GM21576 (cell line): ENCODE results near the gene CNDP2.
"Not testable (repeated sequence)": the region's sequence is repeated elsewhere in the genome, so short reads cannot be mapped to it uniquely, and the experiment has no call there.

Experiments
- ATAC-seq: cut with Tn5 transposase; IDR thresholded peaks from one replicate; pipeline ENCODE4 v1.9.1; 2021; ENCODE audit warnings: mild to moderate bottlenecking, moderate library complexity; ENCODE audit not compliant: unreplicated experiment

CNDP2 gene

DNA sequence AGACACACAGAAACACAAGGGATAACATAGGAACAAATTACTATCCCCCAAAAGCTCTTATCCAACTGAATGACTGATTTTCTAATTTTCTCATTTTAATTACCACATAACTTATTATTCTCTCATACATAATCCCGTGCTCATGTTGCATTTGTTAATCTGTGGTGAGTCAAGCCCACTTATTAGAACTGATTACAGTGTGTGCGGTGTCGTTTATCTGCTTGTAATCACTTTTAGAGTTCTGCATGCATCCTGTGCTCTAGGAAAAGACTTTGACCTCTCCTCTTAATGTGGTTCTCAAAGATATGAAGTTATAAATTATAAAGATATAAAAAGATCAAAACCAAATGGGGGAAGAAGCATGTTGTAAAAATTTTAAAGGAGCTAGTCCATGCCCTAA lies 67.8 kb downstream of the CNDP2 start:
- ATAC-seq, result no peak

DNA sequence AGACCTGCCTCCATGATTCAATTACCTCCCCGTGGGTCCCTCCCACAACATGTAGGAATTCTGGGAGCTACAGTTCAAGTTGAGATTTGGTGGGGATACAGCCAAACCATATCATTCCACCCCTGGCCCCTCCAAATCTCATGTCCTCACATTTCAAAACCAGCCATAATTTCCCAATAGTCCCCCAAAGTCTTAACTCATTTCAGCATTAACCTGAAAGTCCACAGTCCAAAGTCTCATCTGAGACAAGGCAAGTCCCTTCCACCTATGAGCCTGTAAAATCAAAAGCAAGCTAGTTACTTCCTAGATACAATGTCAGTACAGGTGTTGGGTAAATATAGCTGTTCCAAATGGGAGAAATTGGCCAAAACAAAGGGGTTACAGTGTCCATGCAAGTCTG lies 69.0 kb downstream of the CNDP2 start:
- not testable (repeated sequence) for ATAC-seq

DNA sequence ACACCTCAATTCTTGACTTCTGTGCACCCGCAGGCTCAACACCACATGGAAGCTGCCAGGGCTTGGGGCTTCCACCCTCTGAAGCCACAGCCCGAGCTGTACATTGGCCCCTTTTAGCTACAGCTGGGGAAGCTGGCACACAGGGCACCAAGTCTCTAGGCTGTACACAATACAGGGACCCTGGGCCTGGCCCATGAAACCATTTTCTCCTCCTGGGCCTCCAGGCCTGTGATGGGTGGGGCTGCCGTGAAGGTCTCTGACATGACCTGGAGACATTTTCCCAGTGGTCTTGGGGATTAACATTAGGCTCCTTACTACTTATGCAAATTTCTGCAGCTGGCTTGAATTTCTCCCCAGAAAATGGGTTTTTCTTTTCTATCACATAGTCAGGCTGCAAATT lies 69.8 kb downstream of the CNDP2 start:
- not testable (repeated sequence) for ATAC-seq

DNA sequence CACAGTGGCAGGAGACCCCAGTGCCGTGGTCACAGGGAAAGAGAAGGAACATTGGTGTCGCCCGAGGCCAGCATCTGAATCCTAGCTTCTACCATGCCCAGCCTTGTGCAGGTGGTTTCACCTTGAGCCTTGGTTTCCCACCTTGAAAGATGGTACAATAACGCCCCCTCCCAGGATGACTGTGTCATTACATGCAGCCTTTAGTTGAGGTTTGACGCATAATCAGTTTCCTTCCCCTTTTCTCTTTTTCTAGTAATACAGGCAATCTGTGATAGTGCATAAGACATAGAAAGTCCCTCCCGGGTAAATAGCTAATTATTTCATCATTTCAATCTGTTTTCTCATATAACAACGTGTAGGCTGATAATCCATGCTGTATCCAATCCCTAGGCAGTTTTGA lies 71.7 kb downstream of the CNDP2 start:
- ATAC-seq, result no peak

DNA sequence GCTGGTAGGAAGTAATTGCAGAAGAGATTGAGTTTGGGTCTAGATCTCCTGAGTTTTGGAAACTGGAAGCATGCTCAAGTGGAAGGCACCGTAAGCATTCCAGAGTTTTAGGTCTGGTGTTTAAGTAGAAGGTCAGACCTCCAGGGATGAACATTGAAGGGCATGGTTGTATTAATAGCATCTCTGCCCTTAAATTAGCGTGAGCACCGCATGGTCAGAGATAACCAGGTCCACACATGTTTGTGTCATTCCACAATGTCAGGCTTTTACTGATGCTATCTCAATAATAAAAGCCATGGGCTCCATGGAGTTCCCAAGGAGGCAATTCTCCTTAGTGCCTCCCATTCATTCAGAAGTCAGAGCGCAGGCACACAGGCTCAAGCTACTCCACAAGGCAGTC lies 73.2 kb downstream of the CNDP2 start:
- ATAC-seq, result no peak

DNA sequence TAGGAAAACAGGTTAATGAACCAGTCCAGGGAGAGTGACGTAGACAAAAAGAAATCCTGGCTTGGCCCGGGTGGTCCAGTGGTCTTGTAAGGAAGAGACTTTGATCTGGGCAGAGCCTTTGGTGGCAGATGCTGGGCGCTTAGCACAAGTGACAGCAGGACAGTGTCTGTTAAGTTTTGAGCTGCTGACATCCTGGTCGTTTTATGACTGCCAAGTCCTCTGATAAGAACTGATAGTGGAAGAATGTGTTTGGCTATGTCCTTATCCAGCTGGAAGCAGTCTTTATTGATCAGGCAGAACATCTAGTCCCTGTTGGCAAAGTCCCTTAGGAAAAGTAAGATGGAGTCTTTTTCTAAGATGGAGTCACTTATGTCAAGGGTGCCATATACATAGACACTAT lies 74.1 kb downstream of the CNDP2 start:
- no peak for ATAC-seq

DNA sequence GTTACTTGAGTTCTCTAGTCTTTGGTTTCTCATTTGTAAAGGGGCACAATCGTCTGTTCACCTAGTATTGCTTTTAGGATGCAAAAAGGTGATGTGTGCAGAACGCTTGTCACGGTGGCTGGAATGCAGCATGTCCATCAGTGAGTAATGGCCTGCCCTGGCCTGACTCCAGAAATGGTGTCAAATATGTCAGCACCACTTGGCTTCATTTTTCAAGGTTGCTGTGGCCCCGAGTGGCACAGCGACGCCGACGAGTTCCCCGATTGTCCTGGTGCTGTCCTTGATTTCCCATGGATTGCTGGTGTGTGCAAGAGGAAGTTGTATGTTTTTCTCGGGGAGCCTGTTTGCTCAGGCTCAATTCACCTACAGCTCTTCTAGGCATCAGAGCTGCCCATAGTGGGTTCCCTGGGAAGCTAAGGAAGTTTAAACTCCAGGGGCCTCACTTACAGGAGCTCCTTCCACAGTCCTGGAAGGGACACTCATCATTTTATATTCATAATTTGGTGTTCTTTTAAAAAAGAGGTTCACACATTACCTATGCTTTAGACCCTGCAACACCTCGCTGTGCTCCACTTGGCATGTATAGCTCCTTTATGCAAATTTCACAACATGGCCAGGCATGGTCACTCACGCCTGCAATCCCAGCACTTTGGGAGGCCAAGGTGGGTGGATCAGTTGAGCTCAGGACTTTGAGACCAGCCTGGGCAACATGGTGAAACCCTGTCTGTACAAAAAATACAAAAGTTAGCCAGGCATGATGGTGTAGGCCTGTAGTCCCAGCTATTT lies 75.9 kb downstream of the CNDP2 start:
- ATAC-seq, result no peak

DNA sequence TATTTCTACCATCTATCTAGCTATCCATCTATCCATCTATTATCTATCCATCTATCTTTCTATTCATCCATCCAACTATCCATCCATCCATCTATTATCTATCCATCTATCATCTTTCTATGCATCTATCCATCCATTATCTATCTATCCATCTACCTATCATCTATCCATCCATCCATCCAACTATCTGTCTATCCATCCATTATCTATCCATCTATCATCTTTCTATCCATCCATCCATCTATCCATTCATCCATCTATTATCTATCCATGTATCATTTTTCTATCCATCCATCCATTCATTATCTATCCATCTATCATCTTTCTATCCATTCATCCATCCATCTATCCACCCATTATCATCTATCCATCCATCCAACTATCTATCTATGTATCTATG lies 76.9 kb downstream of the CNDP2 start:
- no peak for ATAC-seq
